Stimulated activated CD4-positive, alpha-beta T cell treated with anti-CD3 and anti-CD28 coated beads, Interleukin-1b, Interleukin-23, amount 100 ng/mL, for 48 hours (primary cell): ENCODE measurements around the gene GRIA4.
"Not testable (repeated sequence)": the region's sequence is repeated elsewhere in the genome, so short reads cannot be mapped to it uniquely, and the experiment has no call there.

Experiments
- DNase-seq: peaks from one replicate; pipeline ENCODE4 v3.0.0-alpha.2; 2020

GRIA4 gene

DNA sequence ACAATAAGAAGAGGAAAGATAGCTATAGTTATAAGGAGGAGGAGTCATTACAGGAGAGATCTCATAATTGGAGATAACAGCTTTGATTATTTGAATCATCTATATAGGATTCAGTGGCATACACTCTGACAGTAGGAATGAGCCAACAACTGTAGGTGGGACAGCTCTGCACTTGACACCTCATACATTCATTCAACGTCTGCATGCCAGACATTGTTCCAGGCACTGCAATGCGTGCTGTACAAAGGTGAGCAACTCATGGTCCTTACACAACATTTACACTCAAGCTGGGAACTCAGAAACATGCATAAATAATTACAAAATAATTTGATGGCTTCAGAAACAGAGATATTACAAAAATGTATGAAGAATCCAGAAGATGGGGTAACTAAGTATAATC is 257.9 kb downstream of the GRIA4 start:
- DNase-seq: no peak

DNA sequence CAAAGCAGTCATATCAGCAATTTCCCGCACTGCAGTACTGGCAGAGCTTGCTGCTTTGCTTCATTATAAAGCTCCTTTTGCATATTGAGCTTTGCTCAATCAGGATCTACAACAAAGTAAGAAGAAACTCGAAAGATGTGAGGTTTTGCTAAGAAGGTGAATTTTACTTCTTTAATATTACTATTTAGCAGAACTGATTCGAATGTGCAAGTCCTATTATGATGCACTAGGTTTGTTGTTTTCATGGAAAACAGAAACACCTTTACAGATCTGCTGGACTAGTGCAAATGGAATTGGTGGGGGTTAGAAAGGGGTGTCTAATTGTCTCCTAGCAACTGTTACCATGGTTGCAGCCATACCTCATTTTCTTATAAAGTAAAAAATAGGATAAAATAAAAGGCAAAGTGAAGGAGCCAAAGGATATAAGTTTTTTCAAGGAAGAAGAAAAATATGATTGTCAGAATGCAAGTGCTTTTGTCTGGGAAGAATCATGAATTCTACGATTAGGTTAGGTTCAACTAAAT is 259.0 kb downstream of the GRIA4 start:
- DNase-seq: no peak

- no peak for DNase-seq
Measured at GRCh38 chr11:105870516-105871113, 260.7 kb downstream of the GRIA4 start.

GRCh38 chr11:105878510-105878909 is 268.6 kb downstream of the GRIA4 start:
- DNase-seq: no peak

GRCh38 chr11:105878927-105879326 is 269.1 kb downstream of the GRIA4 start:
- DNase-seq: not testable (repeated sequence)

DNA sequence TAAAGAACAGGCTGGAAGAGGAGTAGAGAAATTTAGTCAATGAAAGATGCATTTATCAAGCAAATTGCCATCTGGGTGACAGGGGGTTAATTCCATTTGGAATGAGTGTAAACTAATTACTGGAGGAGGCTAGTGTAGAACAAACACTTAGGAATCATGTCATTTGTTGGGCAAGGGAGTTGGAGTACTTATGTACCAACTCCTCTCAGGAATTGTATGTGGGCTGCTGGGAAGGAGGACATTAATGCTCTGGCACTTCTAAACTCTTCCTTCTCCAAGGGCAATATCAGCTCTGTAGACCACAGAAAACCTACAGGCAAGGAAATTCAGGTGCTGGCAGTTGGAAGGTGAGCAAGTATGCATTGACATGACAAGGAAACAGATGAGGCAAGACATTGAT is 271.2 kb downstream of the GRIA4 start:
- no peak for DNase-seq

- DNase-seq: no peak
Measured at GRCh38 chr11:105884436-105884835, 274.6 kb downstream of the GRIA4 start.

DNA sequence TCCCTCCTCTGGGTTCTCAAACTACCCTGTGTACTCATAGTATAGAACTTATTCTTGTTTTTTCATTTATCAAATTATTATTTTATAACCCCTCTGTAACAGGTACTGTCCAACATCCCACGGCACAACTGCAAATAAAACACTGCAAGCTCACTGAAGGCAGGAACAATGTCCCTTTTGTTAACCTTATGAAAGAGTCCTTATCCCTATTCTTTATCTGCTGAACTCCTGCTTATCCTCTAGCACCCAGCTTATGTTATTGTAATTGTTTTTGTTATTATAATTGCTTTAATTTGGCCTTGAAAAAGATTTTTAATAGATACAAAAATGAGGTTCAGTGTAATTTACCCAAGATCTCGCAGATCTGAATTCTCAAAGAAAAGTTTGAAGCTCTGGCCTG is 281.8 kb downstream of the GRIA4 start:
- no peak for DNase-seq

DNA sequence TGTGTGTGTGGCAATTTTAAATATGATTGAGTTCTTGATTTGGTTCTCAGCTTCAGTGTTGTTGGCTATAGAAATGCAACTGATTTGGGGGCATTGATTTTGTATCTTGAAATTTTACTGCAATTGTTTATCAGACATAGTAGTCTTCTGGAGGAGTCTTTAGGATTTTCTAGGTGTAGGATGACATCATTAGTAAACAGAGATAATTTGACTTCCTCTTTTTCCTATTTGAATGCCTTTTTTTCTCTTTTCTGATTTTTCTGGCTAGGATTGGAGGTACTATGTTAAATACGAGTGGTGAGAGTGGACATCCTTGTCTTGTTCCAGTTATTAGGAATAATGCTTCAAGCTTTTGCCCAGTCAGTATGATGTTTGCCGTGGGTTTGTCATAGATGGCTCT is 287.3 kb downstream of the GRIA4 start:
- no peak for DNase-seq

- no peak for DNase-seq
Measured at GRCh38 chr11:105899772-105900171, 289.9 kb downstream of the GRIA4 start.

- no peak for DNase-seq
Measured at GRCh38 chr11:105900515-105901035, 290.7 kb downstream of the GRIA4 start.

DNA sequence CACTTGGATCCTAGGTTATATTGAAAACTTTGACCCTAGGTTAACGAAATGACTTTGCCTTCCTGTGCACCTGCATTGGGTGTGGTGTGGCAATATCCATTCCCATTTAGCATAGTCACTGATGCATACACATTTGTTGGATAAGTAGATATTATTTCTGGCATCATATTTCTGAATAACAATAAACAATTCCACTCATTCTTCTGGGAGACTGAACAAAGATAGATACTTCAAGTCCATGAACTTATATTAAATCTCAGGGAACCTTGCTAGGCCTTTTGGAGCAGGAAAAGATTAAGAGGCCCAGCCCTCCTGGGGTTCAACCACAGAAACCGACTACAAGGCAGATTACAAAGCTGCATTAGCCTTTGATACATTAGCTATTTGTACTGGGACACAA is 293.2 kb downstream of the GRIA4 start:
- DNase-seq: no peak

DNA sequence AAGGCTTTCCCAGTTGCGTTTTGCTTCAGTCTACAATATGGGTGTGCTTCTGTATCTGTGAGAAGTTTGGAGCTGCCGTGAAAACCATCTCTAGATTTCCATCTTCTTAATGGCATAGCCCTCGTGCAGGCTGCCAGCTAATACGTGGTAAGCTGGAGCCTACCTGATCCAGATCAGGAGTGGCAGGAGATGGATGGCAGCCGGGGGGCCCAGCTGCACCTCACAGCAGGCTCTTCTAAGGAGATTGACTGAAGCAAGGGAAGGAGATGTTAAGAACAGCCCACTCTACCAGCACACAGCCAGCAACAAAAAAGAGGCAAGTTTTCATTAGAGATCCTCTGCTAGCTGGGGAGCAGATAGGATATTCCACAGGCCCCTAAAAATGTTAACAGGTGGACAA is 296.6 kb downstream of the GRIA4 start:
- no peak for DNase-seq

- DNase-seq: no peak
Measured at GRCh38 chr11:105907319-105907718, 297.4 kb downstream of the GRIA4 start.

DNA sequence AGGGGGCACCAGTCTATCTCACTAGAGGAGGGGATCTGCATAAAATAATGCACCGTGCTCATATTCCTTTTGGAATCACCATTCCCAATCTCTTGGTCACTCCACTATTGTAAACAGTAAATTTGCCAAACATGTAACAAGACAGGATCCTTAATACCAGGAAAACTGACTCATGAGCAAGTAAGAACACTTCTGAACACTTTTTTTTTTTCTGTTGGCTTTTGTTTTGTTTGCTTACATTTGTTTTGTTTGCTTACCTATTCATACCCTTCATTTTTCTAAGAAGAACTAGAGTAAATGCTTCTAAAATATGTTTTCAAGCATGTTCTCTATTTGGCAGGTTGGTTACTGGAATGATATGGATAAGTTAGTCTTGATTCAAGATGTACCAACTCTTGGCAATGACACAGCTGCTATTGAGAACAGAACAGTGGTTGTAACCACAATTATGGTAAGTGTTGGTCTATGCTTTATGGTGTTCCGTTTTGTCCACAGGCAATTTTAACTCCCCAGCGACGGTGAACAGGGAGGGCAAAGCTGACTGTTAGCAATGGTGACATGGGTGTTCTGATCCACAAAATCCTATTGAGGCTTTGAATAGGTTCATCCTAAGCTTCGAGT is 300.3 kb downstream of the GRIA4 start:
- no peak for DNase-seq

GRCh38 chr11:105911454-105911853 is 301.6 kb downstream of the GRIA4 start:
- DNase-seq: no peak

- no peak for DNase-seq
Measured at GRCh38 chr11:105912666-105913065, 302.8 kb downstream of the GRIA4 start.

DNA sequence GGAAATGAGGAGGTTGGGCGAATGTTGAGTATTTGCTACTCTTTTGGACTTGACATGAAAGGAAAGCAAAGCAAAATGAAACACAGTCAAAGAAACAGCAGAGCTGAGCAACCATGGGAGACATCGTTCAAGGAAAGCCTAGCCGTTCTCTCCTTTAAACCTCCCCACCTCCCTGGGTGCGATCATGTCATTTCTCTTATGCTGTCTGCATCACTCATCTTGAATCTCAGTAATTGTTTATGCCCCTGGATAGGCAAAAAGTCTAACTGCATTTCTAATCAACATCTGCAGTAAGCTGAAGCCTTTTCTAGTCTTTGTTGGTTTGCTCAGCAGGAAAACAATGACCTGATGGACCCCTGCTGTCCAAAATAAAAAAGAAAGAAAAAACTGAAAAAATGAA is 305.1 kb downstream of the GRIA4 start:
- DNase-seq: no peak

GRCh38 chr11:105918039-105918438 is 308.2 kb downstream of the GRIA4 start:
- DNase-seq: no peak

GRCh38 chr11:105918600-105918999 is 308.7 kb downstream of the GRIA4 start:
- DNase-seq: no peak

DNA sequence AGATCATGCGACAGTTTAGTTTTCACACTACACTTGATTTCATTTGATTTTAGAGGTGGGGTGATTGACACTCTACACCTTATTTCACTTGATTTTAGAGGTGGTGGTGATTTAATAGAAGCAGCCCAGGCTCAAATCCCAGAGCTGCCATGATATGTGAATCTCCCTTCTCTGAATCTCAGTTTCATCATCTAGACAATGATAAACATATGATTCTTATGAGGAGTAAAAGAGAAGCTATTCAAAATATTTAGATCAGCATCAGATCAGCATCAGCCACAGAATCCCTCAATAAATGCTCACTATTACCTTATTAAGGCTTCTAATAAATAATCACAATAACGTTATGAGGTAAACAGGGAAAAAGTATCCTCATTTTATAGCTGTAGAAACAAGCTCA is 313.4 kb downstream of the GRIA4 start:
- DNase-seq: no peak

DNA sequence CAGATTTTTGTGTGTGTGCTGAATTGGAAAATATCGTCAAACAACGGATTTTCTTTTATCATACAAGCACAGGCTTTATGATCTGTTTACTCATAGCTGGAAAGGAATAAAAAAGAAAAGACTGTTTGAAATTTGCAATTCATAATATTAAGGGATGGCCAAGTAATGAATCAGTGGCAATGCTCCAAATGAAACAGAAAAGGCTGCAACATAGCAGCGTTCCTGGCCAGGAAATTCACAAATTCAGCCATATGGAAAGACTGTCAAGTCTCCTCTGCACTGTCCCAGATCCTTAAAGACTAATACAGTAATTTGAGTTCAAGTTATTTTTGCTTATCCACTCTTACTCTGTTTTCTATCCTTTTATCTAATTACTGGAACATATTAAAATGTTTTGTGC is 313.9 kb downstream of the GRIA4 start:
- DNase-seq: no peak

GRCh38 chr11:105929084-105929955 is 319.4 kb downstream of the GRIA4 start:
- DNase-seq: no peak

DNA sequence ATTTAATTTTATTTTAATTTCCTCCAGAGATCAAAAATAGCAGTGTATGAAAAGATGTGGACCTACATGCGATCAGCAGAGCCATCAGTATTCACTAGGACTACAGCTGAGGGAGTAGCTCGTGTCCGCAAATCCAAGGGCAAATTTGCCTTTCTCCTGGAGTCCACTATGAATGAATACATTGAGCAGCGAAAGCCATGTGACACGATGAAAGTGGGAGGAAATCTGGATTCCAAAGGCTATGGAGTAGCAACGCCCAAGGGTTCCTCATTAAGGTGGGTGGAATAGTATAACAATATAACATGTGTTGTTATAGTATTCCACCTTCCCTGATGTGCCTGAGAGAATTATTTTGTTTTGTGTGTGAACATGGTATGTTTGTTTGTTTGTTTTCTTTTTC is 323.8 kb downstream of the GRIA4 start:
- DNase-seq: no peak
